HG03039 (cell line): Measurements from ENCODE around the gene PER1.

ENCODE experiments used
- ATAC-seq: cut with Tn5 transposase; IDR thresholded peaks from one replicate; pipeline ENCODE4 v1.9.1; 2021; ENCODE audit warnings: mild to moderate bottlenecking, moderate library complexity; ENCODE audit not compliant: unreplicated experiment

PER1 gene

DNA sequence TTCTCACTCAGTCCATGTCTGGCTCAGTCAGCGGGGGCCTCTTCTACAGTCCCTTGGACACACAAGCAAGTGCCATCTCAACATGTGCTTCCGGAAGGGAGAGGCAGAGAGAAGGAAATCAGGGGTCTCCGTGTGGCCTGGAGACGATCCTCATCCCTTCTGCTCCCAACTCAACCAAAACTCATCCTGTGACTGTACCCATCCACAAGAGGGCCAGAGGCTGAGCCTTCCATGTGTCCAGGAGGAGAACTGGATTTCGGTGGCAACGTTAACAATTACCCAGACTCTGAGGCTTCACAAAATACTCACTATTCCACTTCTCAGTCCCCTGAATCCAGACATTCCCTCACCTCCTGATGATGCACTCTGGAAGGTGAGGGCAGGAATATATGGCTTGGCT is 56.8 kb downstream of the PER1 start:
- ATAC-seq, result no peak

DNA sequence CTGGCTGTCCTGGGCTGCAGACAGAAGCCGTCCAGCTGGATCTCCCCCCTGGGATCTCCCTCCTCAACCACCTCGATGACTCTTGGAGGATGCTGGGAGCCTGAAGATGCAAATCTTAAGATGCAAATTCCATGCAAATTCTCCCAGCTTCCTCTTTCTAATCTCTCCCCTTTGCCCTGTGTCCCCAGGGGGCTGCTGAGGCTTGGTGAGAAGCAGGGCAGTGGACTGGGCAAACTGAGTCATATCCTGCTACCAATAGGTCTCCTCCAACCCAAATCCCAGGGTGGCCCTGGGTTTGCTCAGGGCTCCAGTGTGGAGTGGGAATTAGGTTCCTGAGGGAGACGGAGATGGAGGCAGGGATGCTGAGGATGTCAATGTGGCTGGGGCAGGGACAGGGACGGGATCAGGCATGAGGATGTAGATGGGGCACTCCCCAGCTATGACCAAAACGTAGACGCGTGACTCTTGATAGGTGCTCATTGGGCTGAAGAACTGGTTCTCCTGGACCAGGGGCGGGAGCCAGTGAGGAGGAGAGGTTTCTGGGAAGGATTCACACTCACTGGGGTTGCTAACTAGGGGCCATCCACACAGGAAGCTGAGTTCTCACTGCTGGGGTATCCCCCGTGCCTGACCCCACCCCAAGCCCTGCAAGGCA is 61.0 kb downstream of the PER1 start:
- no peak for ATAC-seq
